ENCODE measurements around the gene PLXNC1.

Gene PLXNC1

GRCh38 chr12:94326727-94327126, 178.3 kb downstream of the PLXNC1 start:
- no peak for DNase-seq (ENCODE audit: extremely low read depth in 1 of 2, low read depth in 1 of 2)

GRCh38 chr12:94327809-94328208, 179.4 kb downstream of the PLXNC1 start:
- no peak for DNase-seq (ENCODE audit: extremely low read depth in 1 of 2, low read depth in 1 of 2)

- no peak for DNase-seq (ENCODE audit: extremely low read depth in 1 of 2, low read depth in 1 of 2)
These were observed 181.0 kb downstream of the PLXNC1 start for GRCh38 chr12:94329366-94329765.

GRCh38 chr12:94333396-94333795, 185.0 kb downstream of the PLXNC1 start:
- DNase-seq (ENCODE audit: extremely low read depth in 1 of 2, low read depth in 1 of 2): no peak

GRCh38 chr12:94336211-94336925, 188.0 kb downstream of the PLXNC1 start:
- no peak for DNase-seq (ENCODE audit: extremely low read depth in 1 of 2, low read depth in 1 of 2)

GRCh38 chr12:94338006-94338794, 189.8 kb downstream of the PLXNC1 start:
- no peak for DNase-seq (ENCODE audit: extremely low read depth in 1 of 2, low read depth in 1 of 2)

- DNase-seq (ENCODE audit: extremely low read depth in 1 of 2, low read depth in 1 of 2): no peak
These were observed 192.2 kb downstream of the PLXNC1 start for GRCh38 chr12:94340573-94340972.

- no peak for DNase-seq (ENCODE audit: extremely low read depth in 1 of 2, low read depth in 1 of 2)
These were observed 204.8 kb downstream of the PLXNC1 start for GRCh38 chr12:94353130-94353529.
